T-helper 2 cell treated with Interferon-gamma antibody and Interleukin-4, amounts not matched to agents 100 ng/mL and 5 ng/mL, for 36 hours (primary cell): ENCODE data around the gene CA10. TPM values are rescaled to one million over a fixed set of nuclear protein-coding genes. Genes with fewer than 3 reads are reported as not detected.

ENCODE experiments used
- intact Hi-C: fragments of 100-400 bp; cut with micrococcal nuclease; formaldehyde crosslinking; loops from one replicate; pipeline ENCODE4 v1.15.1; 2023
- total RNA-seq: library from RNA; stranded (reverse); gene quantifications from 2 replicates; pipeline ENCODE4 v1.2.3, GENCODE V29; 2022

The CA10 gene
- total RNA-seq, 1 donor from 2014 or later, result not detected

DNA sequence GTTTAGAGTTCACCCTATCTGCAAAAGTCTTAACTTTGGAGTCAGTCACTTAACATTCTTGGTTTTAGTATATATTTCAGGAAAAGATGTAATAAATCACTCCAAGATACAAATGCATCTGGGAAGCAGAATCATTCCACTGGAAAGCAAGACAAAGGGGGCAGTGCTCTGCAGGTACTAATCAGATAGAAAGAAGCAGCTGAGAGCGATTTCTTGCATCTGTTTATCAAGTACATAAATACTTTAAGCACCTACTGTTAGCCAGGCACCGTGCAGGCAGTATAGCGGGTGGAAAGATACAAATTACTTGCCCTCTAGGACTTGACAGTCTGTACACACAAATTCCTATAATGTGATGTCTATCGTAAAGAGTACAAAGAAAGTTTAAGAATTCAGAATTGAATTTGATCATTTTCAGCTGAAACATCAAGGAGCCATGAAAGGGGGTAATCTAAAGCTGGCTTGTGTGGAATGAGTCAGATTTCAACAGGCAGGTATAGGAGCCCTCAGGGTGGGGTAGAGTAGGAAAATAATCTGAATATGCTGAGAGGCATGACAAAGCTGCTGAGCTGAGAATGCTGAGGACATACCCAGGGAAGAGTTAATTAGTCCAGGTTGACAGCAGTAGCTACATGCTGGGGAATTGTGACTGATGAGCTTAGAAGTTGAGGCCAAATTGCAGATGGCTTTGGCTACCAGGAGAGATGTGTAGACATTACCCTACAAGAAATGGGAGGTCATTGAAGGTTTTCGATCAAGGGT, 110.2 kb downstream of the CA10 start:
- intact Hi-C loops, result no loop called here

DNA sequence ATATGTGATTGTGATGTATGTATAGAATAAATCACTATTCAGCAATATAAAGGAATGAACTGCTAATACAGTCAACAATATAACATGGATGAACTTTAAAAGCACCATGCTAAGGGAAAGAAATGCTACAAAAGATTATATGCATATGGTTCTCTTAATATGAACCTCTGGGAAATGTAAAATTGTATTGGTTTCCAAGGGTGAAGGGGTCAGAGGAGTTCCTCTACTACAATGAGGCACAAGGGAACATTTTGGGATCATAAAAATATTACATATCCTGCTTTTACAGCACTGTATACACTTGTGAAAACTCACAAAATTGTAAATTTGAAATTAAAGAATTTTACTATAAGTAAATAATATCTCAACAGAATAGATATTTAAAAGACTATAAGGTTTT, 111.4 kb downstream of the CA10 start:
- intact Hi-C loops, result no loop called here

DNA sequence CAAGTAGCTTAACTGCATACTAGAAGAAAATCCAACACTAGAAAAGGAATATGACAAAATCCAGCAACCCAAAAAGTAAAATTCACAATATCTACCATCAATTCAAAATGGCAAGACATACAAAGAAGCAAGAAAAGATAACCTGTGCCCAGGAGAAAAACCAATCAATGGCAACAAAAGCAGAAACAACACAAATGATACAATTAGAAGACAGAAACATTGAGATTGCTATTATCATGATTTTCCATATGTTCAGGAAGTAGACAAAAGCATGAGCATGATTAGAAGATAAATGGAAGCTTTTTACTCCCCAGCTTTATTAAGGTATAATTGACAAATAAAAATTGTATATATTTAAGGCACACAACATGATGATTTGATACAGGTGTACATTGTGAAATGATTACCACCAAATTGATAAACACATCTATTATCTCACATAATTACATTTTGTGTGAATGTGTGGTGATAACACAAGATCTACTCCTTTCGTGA, 117.3 kb downstream of the CA10 start:
- intact Hi-C loops, result no loop called here

DNA sequence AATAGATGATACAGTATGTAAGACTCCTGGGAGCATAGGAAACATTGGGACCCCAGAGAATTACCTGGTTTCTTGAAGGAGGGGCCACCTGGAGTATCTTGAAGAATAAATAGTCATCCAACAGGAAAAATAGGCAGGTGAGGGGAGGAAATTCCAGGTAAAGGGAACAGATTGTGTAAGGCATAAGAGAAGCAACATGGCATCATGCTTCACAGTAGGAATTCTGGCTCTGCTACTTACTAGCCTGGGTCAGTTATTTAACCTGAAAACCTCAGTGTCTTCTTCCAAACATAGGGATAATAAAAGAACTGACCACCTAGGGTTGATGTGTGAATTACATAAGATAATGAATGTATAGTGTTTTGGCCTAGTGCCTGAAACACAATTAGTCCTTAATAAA, 122.1 kb downstream of the CA10 start:
- intact Hi-C loops, result no loop called here

DNA sequence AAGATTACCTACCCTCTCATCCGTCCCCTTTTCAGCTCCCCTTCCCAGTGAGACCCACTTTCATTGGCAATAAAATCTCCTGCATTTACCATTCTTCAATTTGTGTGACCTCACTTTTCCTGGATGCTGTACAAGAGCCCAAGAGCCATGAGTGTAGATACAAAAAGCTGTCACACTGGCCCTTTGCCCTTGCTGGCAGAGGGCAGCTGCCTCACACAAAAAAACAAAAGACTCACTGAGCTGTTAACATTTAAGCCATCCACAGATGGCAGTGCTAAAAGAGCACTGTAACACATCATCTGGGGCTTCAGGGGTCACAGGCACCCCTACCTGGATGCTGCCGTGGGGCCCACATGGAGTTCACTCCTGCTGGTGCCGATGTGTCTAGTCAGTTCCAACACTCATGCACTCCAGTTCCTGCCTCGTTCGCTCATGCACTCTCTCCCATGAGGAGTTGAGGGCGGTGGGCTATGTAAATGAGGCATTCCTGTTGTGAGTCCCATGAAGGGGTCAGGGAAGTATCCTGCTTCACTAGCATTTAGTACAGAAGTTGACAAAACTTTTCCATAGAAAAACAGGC, 123.1 kb downstream of the CA10 start:
- intact Hi-C loops, result no loop called here

DNA sequence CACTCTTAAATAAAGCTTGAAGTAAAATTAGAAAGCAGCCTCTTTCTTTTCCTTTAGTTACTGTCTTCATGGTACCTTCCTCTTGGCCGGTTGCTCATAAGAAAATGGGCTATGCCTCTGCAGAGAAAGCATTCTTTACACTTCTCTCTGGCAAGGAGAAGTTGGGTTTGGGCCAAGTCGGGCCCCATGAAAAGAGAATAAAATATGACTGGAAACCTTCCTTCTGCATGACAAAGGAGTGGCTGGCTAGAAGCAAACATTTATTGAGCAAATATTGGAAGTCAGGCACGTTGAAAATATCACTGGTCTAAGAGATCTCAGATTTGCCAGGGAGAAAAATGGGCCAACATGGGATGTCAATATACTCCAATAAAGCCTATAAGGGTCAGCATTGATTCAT, 126.1 kb downstream of the CA10 start:
- intact Hi-C loops, result no loop called here

DNA sequence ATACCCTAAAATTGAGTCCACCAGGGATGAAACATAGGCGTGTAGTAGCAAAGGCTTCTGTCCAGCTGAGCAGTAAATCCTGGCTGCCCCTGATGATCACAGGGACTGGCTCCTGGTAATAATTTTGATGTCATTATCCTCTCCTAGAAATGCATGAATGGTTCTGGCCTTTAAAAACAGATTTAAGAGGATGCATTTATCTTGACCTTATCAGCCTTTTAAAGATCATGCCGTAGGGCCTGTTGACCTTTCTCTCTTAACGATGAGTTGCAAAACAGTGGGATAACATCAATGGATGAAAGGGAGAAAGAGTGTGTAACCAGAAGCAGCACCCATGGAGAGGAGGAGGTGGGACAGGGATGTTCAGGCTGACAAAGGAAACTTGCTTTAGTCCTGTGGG, 128.5 kb downstream of the CA10 start:
- intact Hi-C loops, result no loop called here

DNA sequence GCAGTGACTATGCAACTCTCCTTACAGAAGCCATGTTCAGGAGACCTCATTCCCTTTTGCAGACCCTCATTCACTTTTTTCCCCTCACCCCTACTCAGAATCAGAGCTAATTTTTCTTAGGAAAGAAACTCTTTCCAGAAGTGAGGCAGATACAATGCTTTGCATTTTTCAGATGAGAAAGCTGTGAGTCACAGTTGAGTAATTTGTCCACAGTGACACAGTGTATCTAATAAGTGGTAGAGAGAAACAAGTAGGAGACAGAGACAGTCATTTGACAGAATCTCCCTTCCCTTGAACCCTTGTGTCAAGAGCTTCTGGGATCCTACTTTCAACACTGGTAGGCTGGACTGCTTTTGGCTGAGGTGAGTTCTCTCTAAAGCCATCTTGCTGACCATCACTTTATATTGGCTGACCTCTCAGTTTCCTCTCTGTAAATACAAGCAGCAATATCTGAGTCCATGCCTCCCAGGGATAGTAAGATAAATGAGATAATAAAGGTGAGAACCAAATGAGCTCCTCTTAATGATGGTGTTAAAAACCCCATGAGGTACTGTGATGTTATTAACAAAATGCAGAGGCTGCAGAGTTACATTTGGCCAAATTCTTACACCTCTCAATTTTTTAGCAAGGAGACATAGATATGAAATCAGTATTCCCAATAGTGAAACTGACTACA, 130.8 kb downstream of the CA10 start:
- intact Hi-C loops, result no loop called here

DNA sequence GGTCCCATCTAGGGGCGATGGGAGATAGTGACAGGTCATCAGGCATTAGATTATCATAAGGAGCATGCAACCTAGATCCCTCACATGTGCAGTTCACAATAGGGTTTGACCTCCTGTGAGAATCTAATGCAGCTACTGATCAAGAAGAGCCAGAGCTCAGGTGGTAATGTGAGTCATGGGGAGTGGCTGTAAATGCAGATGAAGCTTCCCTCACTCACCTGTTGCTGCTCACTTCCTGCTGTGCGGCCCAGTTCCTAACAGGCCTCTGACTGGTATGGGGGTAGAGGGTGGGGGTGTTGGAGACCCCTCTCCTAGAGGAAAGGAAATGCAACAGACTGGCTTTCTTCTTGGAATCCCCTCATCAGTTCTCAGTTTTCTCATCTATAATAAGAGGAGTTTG, 131.4 kb downstream of the CA10 start:
- intact Hi-C loops, result no loop called here

DNA sequence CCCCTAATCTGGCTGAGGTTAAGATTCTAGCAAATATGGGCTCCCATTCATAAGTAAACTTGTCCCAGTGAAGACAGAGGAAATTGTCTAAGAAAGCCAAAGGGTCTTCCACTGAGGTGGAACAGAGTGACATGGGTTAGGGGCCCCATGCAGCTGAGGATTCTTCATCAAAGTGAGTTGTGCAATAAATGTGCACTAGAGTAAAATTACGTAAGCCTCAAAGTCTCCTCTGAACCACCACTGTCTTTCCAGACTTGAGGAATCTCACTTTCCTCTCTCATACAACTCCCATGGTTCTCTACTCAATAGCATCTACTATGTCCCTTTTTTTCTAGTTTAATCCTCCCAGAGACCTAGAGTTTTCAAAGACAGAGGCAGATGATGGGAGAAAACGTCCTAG, 132.4 kb downstream of the CA10 start:
- intact Hi-C loops, result no loop called here

DNA sequence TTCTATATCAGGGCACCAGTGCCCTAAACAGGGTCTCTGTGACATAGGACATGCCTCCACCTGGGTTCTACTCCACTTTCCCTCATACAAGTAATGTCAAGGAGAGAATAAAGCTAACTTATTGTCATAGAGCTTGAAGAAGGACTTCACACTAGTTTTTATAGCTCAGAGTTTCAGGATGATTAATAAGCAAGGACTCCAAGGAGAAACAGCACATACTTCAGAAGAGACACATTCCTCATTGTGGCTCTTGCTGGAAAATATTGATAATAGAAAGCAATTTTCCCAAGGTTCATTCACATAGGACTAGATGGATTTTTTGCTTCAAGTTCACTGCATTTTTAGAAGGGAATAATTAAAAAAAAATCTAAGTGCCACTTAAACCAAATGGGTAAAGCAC, 133.3 kb downstream of the CA10 start:
- intact Hi-C loops, result no loop called here

DNA sequence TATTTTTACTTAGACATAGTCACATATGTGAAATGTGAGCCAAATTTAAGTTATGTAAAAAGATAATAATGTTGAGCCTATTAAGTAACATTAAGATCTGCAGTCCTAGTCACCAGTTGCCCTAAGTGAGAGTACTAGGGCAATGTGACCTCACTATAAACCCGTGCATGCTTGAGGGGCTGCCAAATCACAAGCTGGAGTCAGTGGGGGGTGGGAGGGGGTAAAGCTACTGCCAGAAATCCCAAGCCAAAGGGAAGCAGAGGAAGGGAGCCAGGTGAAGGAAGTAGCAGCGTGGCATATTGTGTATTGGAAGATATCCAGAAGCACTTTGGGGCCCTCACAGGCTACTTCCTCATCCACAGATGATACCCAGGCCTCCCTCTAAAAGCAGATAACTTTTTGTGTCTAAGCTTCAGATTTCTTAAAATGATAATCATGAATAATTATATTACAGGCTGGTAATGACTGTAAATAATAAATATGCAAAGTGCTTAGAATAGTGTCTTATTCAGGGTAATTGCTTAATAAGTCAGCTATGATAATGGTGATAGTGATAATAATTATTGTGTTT, 134.1 kb downstream of the CA10 start:
- intact Hi-C loops, result no loop called here

DNA sequence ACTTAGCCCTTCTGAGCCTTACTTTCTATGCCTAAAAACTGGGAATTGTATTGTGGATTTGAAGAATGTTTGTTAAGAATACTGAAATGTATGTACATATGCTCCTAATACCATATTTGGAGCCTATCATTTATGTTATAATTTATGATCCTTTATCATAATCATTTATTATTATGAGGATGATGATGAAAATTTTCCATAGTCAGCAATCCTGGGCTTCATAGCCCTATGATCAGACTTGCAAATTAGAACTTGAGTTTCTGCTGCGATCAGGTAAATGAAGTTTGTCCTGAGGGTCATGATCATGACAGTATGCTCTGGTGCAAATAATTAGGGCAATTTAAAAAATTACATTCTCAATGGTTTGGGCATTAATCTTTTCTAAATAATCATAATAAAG, 147.4 kb downstream of the CA10 start:
- intact Hi-C loops, result no loop called here

DNA sequence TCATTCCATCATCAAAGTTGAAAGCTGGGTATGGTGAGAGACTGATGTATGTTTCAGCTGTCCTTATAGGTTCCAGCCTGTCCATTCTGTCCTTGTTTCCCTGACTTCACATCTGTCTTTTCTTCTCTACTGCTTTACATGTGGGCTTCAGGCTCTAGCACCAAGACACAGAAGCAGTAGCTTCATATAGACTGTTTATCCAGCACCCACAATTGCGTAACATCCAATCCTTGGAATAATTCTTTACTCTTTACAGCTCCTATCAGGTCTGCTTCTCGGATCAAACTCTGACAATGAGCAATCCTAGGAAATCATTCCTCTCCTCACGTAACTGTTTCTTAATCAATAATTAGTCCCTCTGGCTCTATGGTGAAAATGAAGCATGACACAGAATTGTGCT, 158.9 kb downstream of the CA10 start:
- intact Hi-C loops, result no loop called here

DNA sequence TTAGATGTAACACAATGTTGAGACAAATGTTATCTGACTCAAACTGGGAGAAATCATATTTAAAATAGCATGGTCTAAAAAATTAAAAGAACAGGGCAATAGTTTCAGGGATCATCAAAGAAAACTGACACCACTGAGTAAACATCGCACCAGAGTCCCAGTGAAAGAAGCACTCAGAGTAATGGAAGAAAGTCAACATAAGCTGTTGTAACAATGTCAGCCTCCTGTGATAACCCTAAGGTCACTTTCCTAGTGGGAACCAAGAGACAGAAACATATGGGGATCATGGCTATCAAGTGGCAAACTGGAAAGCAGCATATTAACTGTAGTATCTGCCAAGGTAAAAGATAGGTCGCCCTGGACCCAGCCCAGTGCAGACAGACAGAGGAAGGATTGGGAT, 160.8 kb downstream of the CA10 start:
- intact Hi-C loops, result no loop called here

DNA sequence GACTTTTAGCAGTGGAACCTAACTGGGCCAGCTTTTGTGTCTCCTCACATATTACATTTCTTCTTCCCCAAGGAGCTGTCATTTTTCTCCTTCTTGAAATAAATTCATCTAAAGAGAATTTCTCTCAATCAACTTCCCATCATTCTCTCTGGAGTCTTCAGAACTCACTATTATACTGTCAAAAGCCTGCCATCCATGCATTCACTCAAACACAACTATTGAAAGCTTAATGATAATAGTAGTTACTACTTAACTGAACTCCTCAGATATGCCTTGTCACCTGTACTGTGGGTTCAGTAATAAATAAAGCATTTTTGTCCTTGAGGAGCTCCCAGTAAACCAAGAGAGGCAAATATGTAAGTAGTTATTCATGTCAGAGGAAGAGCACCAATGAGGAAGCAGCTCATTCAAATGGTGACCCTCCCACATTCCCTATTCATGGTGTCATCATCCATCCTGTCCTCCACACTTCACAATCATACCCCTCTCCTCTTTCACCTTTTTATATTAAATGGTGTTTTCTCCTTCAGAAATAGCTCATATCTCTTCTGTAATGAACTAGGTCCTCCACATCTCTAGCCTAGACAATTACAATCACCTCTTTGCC, 162.6 kb downstream of the CA10 start:
- intact Hi-C loops, result no loop called here

DNA sequence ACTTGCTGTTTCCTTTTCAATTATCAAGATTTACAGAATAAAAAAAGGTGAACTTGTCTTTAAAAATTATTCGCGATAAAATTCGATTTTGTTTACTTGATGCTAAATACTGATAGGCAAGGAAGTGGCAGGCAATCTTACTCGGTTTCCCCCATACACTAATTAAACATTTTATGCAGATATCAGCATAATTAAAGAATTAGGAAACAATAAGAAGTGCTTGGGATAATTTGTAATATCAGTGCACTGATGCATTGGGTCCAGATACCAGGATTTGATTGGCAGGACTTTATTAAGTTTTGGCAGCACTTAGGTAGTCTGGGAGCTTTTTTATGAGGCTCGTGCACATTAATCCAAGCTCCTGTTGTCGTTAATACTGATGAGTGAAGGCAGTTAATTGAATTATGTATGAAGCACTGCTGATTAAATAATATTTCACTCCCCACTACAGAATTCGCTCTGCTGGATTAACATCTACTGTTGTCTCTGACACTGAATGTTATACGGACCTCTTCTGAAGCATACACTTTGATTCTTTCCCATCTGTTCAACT, 165.6 kb downstream of the CA10 start:
- intact Hi-C loops, result no loop called here

DNA sequence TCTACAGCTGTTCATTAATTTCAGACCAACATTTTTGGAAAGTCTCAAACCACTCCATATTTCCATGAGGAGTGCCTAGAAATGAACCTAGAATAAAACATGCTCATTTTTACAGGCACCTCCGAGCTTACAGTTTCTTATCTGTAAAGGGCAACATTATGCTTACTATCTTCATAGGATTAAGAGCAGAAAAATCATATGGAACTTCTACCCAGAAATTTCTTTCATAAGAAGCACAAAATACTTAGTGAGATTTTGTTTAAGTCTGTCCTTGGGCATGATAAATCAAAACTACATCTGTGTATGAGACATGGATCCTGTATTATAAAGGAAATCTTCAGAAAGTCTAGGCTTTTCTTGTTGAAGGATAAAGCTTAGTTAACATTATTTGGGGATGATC, 187.4 kb downstream of the CA10 start:
- intact Hi-C loops, result no loop called here

DNA sequence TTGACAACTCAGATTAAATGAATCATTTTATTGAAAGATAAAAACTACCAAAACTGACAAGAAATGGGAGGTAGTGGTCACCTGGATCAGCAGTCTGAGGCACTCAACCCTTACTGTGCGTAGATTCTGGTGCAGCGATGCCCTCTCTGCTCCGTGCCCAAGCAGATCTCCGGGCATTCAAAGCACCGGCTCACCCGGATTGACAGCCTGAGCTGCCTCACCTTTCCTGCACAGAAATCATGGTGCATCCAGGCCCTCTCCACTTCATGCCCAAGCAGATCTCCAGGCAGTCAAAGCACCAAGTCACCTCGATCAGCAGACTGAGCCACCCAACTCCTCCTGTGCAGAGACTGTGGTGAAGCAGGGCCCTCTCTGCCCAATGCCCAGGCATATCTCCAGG, 196.8 kb downstream of the CA10 start:
- intact Hi-C loops, result no loop called here

DNA sequence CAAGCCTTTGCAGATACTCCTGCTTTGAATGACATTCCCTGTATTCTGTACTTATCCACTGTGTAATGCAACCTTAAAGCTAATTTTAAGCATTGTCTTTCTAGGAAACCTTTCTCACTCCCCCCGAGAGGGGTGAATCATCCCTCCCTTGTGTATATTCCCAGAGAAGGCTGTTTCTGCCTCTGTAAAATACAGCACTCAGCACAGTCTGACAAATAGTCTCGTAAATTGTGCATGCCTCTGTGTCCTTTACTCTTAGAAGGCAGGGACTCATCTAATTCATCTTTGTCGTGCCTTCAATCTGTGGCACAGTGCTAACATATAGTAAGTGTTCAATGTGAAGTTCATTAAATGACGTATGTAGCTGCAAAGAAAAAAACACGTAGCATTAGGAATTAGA, 200.7 kb downstream of the CA10 start:
- intact Hi-C loops, result no loop called here

DNA sequence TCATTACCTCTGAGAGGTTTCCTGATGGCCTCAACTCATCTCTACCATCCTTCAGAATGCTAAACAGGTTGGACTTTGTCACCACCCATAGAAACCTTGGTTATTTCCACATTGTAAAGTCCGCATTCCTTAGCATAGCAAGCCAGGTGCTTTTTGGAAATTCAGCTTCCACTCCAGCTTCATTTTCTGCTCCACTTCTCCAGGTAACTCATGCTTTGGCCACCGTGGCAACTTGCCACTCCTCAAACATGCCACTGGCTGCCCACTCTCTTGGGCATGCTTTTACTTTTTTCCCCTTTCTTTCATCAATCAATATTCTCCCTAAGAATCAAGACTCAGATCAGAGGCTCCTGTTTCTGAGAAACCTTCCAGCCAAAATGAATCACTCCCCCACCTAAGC, 203.3 kb downstream of the CA10 start:
- intact Hi-C loops, result no loop called here
